ENCODE results near the gene SCN1B. TPM values are rescaled to one million over a fixed set of nuclear protein-coding genes. Genes with fewer than 3 reads are reported as not detected.
"Not testable (repeated sequence)": the region's sequence is repeated elsewhere in the genome, so short reads cannot be mapped to it uniquely, and the experiment has no call there.

The SCN1B gene
- total RNA-seq, 3 donors from 2014 or later = 1.6 to 8.8 (median 3.5) TPM

GRCh38 chr19:35005256-35005977 is 24.9 kb upstream of the SCN1B start:
- peaks cover 63% of the 10 kb centered on the region for H3K4me1 ChIP-seq (ENCODE audit: low read depth)
- H3K4me3 ChIP-seq = no peak overlapping the region
- no peak for TF ChIP-seq CTCF (IDR thresholded peaks at IDR 0.05)
- H3K36me3 ChIP-seq (ENCODE audit: low read depth) = no peaks in the 10 kb centered on the region
- ATAC-seq (no peak), DNase-seq (peak in 1 of 3 donors; percentile 30)
- intact Hi-C loops (cut with DNase I, micrococcal nuclease) = no loop called here
- no peaks in the 10 kb centered on the region for H3K9me3 ChIP-seq

- intact Hi-C loops (cut with DNase I, micrococcal nuclease); ATAC-seq: not testable (repeated sequence)
- H3K4me1 ChIP-seq (ENCODE audit: low read depth) = peaks cover 58% of the 10 kb centered on the region
Measured at GRCh38 chr19:35006007-35006341, 24.3 kb upstream of the SCN1B start.

GRCh38 chr19:35006342-35006998 is 23.8 kb upstream of the SCN1B start:
- Histone ChIP-seq H3K9me3 (no peaks in the 10 kb centered on the region), H3K4me1 (ENCODE audit: low read depth) (peaks cover 53% of the 10 kb centered on the region), H3K36me3 (ENCODE audit: low read depth) (no peaks in the 10 kb centered on the region), H3K4me3 (no peak overlapping the region)
- DNase-seq (peak; percentile 71 to 78 (median 77)), ATAC-seq (peak; percentile 88)
- intact Hi-C loops (cut with DNase I, micrococcal nuclease) = no loop called here
- no peak for TF ChIP-seq CTCF (IDR thresholded peaks at IDR 0.05)

More at GRCh38 chr19:35006007-35006341, 24.3 kb upstream of the SCN1B start:
- not testable (repeated sequence) for H3K4me3 ChIP-seq; H3K9me3 ChIP-seq; H3K36me3 ChIP-seq (ENCODE audit: low read depth)
- DNase-seq = peak in 1 of 3 donors; percentile 30

GRCh38 chr19:35006999-35007365 is 23.3 kb upstream of the SCN1B start:
- H3K4me3 ChIP-seq = no peak overlapping the region
- DNase-seq (no peak), ATAC-seq (no peak)
- no peak for TF ChIP-seq CTCF (IDR thresholded peaks at IDR 0.05)
- intact Hi-C loops (cut with DNase I, micrococcal nuclease) = no loop called here
- H3K36me3 ChIP-seq (ENCODE audit: low read depth) = no peaks in the 10 kb centered on the region
- peaks cover 48% of the 10 kb centered on the region for H3K4me1 ChIP-seq (ENCODE audit: low read depth)
- no peaks in the 10 kb centered on the region for H3K9me3 ChIP-seq

GRCh38 chr19:35007427-35007826 is 22.8 kb upstream of the SCN1B start:
- ATAC-seq; H3K36me3 ChIP-seq (ENCODE audit: low read depth); DNase-seq; intact Hi-C loops (cut with DNase I, micrococcal nuclease); H3K4me3 ChIP-seq; H3K9me3 ChIP-seq: not testable (repeated sequence)
- peaks cover 45% of the 10 kb centered on the region for H3K4me1 ChIP-seq (ENCODE audit: low read depth)

GRCh38 chr19:35008891-35009341 is 21.4 kb upstream of the SCN1B start:
- Histone ChIP-seq H3K4me3 (no peak overlapping the region), H3K4me1 (ENCODE audit: low read depth) (peaks cover 45% of the 10 kb centered on the region), H3K9me3 (no peaks in the 10 kb centered on the region), H3K36me3 (ENCODE audit: low read depth) (no peaks in the 10 kb centered on the region)
- intact Hi-C loops (cut with DNase I, micrococcal nuclease) = no loop called here
- DNase-seq (peak in 1 of 3 donors; percentile 32), ATAC-seq (no peak)
- TF ChIP-seq CTCF (IDR thresholded peaks at IDR 0.05) = no peak
